Skeletal muscle tissue (tissue), 4 donors: Measurements from ENCODE around the gene FREM1. TPM values are rescaled to one million over a fixed set of nuclear protein-coding genes. Genes with fewer than 3 reads are reported as not detected.

Experiments
- H3K27ac ChIP-seq: one replicate; pipeline ENCODE4 v1.7.0; 2013; ENCODE audit warnings: mild to moderate bottlenecking, low read depth, low read length, inconsistent platforms
- H3K27me3 ChIP-seq, 3 donors: one replicate each; pipeline ENCODE4 v1.7.0; 2013; ENCODE audit warnings: low read length in 3 of 3; ENCODE audit not compliant: control insufficient read depth in 3 of 3, insufficient read depth in 3 of 3
- H3K36me3 ChIP-seq, 3 donors: one replicate each; pipeline ENCODE4 v1.7.0; 2013; ENCODE audit warnings: low read length in 3 of 3; ENCODE audit not compliant: control insufficient read depth in 3 of 3, insufficient read depth in 3 of 3
- H3K4me1 ChIP-seq, 3 donors: one replicate each; pipeline ENCODE4 v1.7.0; 2013; ENCODE audit warnings: low read length in 3 of 3, mild to moderate bottlenecking in 3 of 3; ENCODE audit not compliant: control insufficient read depth in 3 of 3, insufficient read depth in 3 of 3
- H3K4me3 ChIP-seq, 3 donors: one replicate each; pipeline ENCODE4 v1.7.0; 2013; ENCODE audit warnings: low read length in 3 of 3
- H3K9ac ChIP-seq, 3 donors: one replicate each; pipeline ENCODE4 v1.7.0; 2013; ENCODE audit warnings: low read length in 3 of 3, mild to moderate bottlenecking in 3 of 3, moderate library complexity in 2 of 3, low read depth in 1 of 3
- H3K9me3 ChIP-seq, 3 donors: one replicate each; pipeline ENCODE4 v1.7.0; 2013; ENCODE audit warnings: low read length in 3 of 3; ENCODE audit not compliant: control insufficient read depth in 3 of 3
- total RNA-seq: library from RNA; depleted of rRNA; stranded (reverse); fragments of >200 nt; gene quantifications from one replicate; pipeline ENCODE4 v1.2.3, GENCODE V29; 2014
- donor health status: Osteomylitis.

FREM1 gene
- total RNA-seq, 1 donor from 2014 or later, result 17.2 TPM

DNA sequence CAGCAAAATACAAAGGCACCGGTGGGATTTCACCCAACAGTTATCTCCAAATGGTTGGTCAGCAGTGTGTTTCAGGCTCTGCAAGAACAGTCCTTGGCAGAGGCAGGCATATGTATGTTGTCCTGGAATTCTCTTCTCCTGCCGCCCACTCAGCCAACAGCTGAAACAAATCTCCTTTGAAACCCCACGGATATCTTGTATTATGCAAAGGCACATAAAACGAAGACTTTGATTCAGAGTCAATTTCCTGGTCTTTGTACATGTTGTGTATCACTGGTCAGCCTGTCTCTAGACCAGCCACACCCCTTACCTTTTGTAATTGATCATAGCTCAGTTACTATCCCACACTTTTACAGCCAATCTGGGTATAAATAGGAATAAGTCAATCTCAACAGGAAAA is 29.2 kb downstream of the FREM1 start:
- no peaks in the 10 kb centered on the region for H3K9me3 ChIP-seq
- no peaks in the 10 kb centered on the region for H3K4me1 ChIP-seq
- H3K27me3 ChIP-seq, result no peaks in the 10 kb centered on the region
- no peak overlapping the region for H3K27ac ChIP-seq
- H3K9ac ChIP-seq, result no peak overlapping the region
- H3K36me3 ChIP-seq, result no peaks in the 10 kb centered on the region
- H3K4me3 ChIP-seq, result no peak overlapping the region

- Histone ChIP-seq H3K36me3 (no peaks in the 10 kb centered on the region), H3K9me3 (no peaks in the 10 kb centered on the region), H3K4me3 (no peak overlapping the region), H3K4me1 (no peaks in the 10 kb centered on the region), H3K27ac (no peak overlapping the region), H3K9ac (no peak overlapping the region), H3K27me3 (no peaks in the 10 kb centered on the region)
These were observed 40.1 kb downstream of the FREM1 start for GRCh38 chr9:14870090-14870489.

DNA sequence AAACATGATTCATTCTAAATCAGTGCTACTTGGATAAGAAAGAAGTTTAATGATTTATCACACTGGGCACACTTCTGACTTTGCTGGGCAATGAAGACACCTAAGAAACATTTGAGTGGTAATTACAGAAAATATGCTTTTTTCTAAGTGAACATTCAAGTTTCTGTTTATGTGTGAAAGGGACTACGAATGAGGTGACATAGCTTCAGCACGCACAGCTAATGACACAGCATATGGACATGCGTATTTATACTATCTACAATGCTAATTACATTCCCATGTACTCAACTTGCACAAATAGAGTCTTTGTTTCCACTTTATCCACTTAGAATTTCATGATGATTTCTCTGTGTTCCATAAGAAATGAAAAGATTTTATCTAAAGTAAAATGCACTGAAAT is 40.6 kb downstream of the FREM1 start:
- no peaks in the 10 kb centered on the region for H3K27me3 ChIP-seq
- H3K4me3 ChIP-seq, result no peak overlapping the region
- no peak overlapping the region for H3K27ac ChIP-seq
- no peaks in the 10 kb centered on the region for H3K36me3 ChIP-seq
- no peaks in the 10 kb centered on the region for H3K9me3 ChIP-seq
- H3K9ac ChIP-seq, result no peak overlapping the region
- no peaks in the 10 kb centered on the region for H3K4me1 ChIP-seq

DNA sequence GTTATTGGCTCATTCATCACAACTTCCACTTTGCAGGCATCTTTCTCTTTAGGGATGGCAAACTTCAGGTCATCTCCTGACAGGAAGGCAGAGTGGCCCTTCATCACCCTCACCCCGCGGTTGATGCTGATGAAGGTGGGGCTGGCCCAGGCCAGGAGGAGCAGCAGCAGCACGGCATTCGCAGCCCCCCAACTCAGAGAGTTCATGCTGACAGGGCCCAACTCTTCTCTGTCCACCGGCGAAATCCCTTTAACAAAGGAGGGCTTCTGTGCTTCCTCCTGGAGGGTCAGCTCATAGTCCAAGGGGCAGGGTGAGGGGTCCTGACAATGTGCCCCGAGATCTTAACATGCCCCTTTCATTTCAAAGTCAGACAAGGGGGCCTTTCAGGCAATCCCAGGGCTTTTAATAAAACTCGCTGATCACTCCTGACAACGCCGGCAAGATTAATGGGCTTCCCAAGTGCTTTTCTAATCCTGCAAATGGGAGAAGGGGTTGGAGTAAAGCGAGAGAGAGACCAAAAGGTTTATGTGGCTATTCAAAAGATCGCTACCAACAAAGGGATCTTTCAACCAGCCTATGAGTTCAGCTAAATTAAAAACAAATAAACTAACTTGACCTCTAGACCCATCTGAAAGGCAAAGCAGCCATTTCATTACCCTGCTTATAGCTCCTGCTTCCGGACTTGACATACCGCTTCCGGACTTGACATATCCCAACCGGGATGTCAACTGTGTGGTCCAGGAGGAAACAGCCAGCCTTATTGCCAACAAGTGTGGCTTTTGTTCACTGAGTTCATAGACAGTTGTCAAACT is 41.2 kb downstream of the FREM1 start:
- H3K9me3 ChIP-seq, result no peaks in the 10 kb centered on the region
- H3K4me1 ChIP-seq, result no peaks in the 10 kb centered on the region
- H3K36me3 ChIP-seq, result no peaks in the 10 kb centered on the region
- no peak overlapping the region for H3K27ac ChIP-seq
- H3K4me3 ChIP-seq, result no peak overlapping the region
- H3K27me3 ChIP-seq, result no peaks in the 10 kb centered on the region
- no peak overlapping the region for H3K9ac ChIP-seq

GRCh38 chr9:14868418-14868771 is 41.8 kb downstream of the FREM1 start:
- no peaks in the 10 kb centered on the region for H3K27me3 ChIP-seq
- no peaks in the 10 kb centered on the region for H3K36me3 ChIP-seq
- no peaks in the 10 kb centered on the region for H3K9me3 ChIP-seq
- H3K4me3 ChIP-seq, result no peak overlapping the region
- H3K9ac ChIP-seq, result no peak overlapping the region
- no peak overlapping the region for H3K27ac ChIP-seq
- H3K4me1 ChIP-seq, result no peaks in the 10 kb centered on the region

- Histone ChIP-seq H3K9me3 (no peaks in the 10 kb centered on the region), H3K27me3 (no peaks in the 10 kb centered on the region), H3K27ac (no peak overlapping the region), H3K4me3 (no peak overlapping the region), H3K36me3 (no peaks in the 10 kb centered on the region), H3K4me1 (no peaks in the 10 kb centered on the region), H3K9ac (no peak overlapping the region)
These were observed 44.0 kb downstream of the FREM1 start for GRCh38 chr9:14866200-14866749.

DNA sequence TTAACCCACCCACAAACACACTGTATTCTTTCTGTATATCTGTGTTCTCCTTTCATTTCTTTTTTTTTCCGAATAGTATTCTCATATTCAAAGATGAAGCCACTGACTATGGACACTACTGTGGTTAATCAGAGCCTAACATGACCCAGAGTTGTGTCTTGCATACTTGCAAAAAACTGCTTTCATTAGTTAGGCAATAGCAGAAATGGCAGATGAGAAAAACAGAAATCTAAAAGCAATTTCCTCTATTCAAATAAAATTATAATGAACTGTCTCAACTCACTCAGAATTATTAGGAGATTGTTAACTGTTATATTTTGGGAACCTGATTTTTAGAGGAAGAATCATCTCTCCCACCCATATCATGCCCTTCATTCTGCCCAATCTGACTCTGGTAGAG is 45.9 kb downstream of the FREM1 start:
- Histone ChIP-seq H3K9me3 (no peaks in the 10 kb centered on the region), H3K36me3 (no peaks in the 10 kb centered on the region), H3K9ac (no peak overlapping the region), H3K27me3 (no peaks in the 10 kb centered on the region), H3K27ac (no peak overlapping the region), H3K4me1 (no peaks in the 10 kb centered on the region), H3K4me3 (no peak overlapping the region)

DNA sequence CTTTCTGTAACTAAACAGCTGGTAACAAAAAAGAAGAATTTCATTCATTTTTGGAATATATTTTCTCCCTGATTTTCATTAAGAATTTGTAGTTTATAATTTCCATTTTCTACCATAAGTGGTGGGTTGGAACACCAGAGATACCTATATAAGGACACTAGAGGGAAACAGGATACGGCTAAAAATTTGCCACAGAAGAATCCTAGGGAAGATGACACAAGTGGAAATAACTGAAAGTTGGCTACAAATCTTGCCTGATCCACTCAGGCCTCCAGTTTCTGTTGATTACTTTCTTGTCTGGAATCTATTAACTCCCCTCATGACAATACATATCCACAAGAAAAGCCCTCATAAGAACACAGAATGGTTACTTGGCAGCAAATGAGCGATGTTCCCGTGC is 46.8 kb downstream of the FREM1 start:
- H3K9me3 ChIP-seq, result no peaks in the 10 kb centered on the region
- H3K4me3 ChIP-seq, result no peak overlapping the region
- H3K9ac ChIP-seq, result no peak overlapping the region
- H3K4me1 ChIP-seq, result no peaks in the 10 kb centered on the region
- no peaks in the 10 kb centered on the region for H3K36me3 ChIP-seq
- H3K27me3 ChIP-seq, result no peaks in the 10 kb centered on the region
- no peak overlapping the region for H3K27ac ChIP-seq

- H3K27ac ChIP-seq, result no peak overlapping the region
- no peaks in the 10 kb centered on the region for H3K9me3 ChIP-seq
- no peaks in the 10 kb centered on the region for H3K36me3 ChIP-seq
- no peaks in the 10 kb centered on the region for H3K4me1 ChIP-seq
- H3K9ac ChIP-seq, result no peak overlapping the region
- H3K27me3 ChIP-seq, result no peaks in the 10 kb centered on the region
- no peak overlapping the region for H3K4me3 ChIP-seq
These were observed 52.6 kb downstream of the FREM1 start for GRCh38 chr9:14857449-14858305.

DNA sequence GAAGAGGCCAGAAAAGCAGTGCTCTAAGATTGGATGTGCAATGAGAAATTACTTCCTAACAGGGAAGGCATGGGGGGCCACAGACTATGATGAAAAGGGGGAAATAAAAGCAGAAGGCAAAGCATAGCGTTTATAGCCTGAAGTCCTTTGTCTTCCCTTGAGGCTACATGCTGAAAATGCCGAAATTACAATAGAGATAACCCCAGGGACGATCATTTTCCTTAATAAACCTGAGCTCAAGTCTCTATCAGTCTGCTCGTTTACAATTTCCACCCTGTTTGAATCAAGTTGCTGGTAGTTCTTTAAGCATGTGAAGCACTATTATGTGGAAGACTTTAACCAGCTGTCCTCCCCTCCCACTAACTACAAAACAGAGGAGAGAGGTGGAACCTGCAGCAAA is 60.4 kb downstream of the FREM1 start:
- Histone ChIP-seq H3K9me3 (no peaks in the 10 kb centered on the region), H3K27me3 (no peaks in the 10 kb centered on the region)

More for the DNA sequence above, 60.4 kb downstream of the FREM1 start:
- Histone ChIP-seq H3K4me1 (no peaks in the 10 kb centered on the region), H3K4me3 (no peak overlapping the region), H3K27ac (no peak overlapping the region), H3K36me3 (peaks cover 0 to 2% (median 0%) of the 10 kb centered on the region in 3 donors), H3K9ac (no peak overlapping the region)
